K562 (cell line): ENCODE results near the gene ZFAND2A. TPM values are rescaled to one million over a fixed set of nuclear protein-coding genes. Genes with fewer than 3 reads are reported as not detected.

ENCODE experiments used
- BCOR ChIP-seq: fragments of 450-650 bp; IDR thresholded peaks from 2 replicates; pipeline ENCODE4 v1.6.1; 2016
- C11orf30 ChIP-seq: fragments of 450-650 bp; IDR thresholded peaks from 2 replicates; pipeline ENCODE4 v1.6.1; 2016; ENCODE audit warnings: low read depth, mild to moderate bottlenecking
- HDAC2 ChIP-seq: fragments of 450-650 bp; IDR thresholded peaks from 2 replicates; pipeline ENCODE4 v1.6.1; 2016; ENCODE audit warnings: mild to moderate bottlenecking
- HEY1 ChIP-seq: fragments of 250-450 bp; sonication (Bioruptor Pico); IDR thresholded peaks from 2 replicates; pipeline ENCODE4 v1.5.0; 2020; ENCODE audit warnings: mild to moderate bottlenecking, moderate library complexity, borderline replicate concordance
- NFRKB ChIP-seq: fragments of 450-650 bp; IDR thresholded peaks from 2 replicates; pipeline ENCODE4 v1.6.1; 2016; ENCODE audit warnings: low read depth
- PHF8 ChIP-seq: fragments of 200-600 bp; sonication (generic); IDR thresholded peaks from 2 replicates; pipeline ENCODE4 v1.6.1; 2012; ENCODE audit warnings: mixed run types, mild to moderate bottlenecking, inconsistent platforms, low read length, moderate library complexity, borderline replicate concordance
- TAF9B ChIP-seq: fragments of 450-650 bp; IDR thresholded peaks from 2 replicates; pipeline ENCODE4 v1.6.1; 2018; ENCODE audit warnings: mild to moderate bottlenecking; ENCODE audit not compliant: partially characterized antibody
- ZNF316 ChIP-seq: fragments of 450-650 bp; IDR thresholded peaks from 2 replicates; pipeline ENCODE4 v1.6.1; 2016
- polyA plus RNA-seq, 8 experiments: library from polyadenylated mRNA; depleted of rRNA in 4 of 8; stranded (reverse) in 5 of 8; unstranded in 3 of 8; fragments of >200 nt; fragmentation: Nextera tagmentation in 2 of 8; fragmentation: Illumina TruSeq in 1 of 8; extraction: Ambion mirVana in 2 of 8; extraction: Trizol in 1 of 8; gene quantifications; 2 replicates each; pipeline versions ENCODE4 v1.2.1 to v1.2.3, GENCODE V29; 2011 to 2014; ENCODE audit warnings: inconsistent platforms in 1 of 8, missing spikeins in 1 of 8
- total RNA-seq, 7 experiments: library from RNA; depleted of rRNA in 6 of 7; stranded (reverse); fragments of >200 nt in 6 of 7; fragmentation: Illumina TruSeq in 2 of 7; extraction: Trizol in 2 of 7; gene quantifications; 2 replicates each; pipeline versions ENCODE4 v1.2.1 to v1.2.3, GENCODE V29; 2011 to 2021; ENCODE audit warnings: low replicate concordance in 1 of 7
- TF ChIP-seq, protein P1 (sequence below), 2 experiments: fragments of 450-650 bp in 1 of 2; IDR thresholded peaks; 2 replicates each; pipeline ENCODE4 v1.6.1; 2011 to 2017; ENCODE audit warnings: low read depth in 2 of 2, antibody characterized with exemption in 1 of 2, borderline replicate concordance in 1 of 2, low read length in 1 of 2, mild to moderate bottlenecking in 1 of 2, mixed read lengths in 1 of 2; ENCODE audit not compliant: control insufficient read depth in 1 of 2
- TF ChIP-seq, protein P2 (sequence below): sonication (generic); formaldehyde crosslinking; IDR thresholded peaks from 2 replicates; pipeline ENCODE4 v1.8.0; 2022; ENCODE audit warnings: mild to moderate bottlenecking, missing genetic modification reagents
- TF ChIP-seq, protein P3 (sequence below): conservative IDR thresholded peaks from 2 replicates; pipeline ENCODE4 v1.6.1; 2011; ENCODE audit warnings: low read depth, mild to moderate bottlenecking, low read length; ENCODE audit not compliant: control insufficient read depth
- TF ChIP-seq, protein P4 (sequence below): fragments of 250-450 bp; sonication (Bioruptor Pico); IDR thresholded peaks from 2 replicates; pipeline ENCODE4 v1.8.0; 2022; ENCODE audit warnings: moderate library complexity, mild to moderate bottlenecking, inconsistent platforms
- TF ChIP-seq, protein P5 (sequence below): sonication (generic); formaldehyde crosslinking; IDR thresholded peaks from 2 replicates; pipeline ENCODE4 v1.8.1; 2023; ENCODE audit warnings: mild to moderate bottlenecking, missing genetic modification reagents

The ZFAND2A gene
- total and polyA plus RNA-seq, 9 of the 15 experiments (the other 6 are each of a cell fraction or from before 2014, with no cell fraction given): 16.8 to 56.8 (median 26.1) TPM

DNA sequence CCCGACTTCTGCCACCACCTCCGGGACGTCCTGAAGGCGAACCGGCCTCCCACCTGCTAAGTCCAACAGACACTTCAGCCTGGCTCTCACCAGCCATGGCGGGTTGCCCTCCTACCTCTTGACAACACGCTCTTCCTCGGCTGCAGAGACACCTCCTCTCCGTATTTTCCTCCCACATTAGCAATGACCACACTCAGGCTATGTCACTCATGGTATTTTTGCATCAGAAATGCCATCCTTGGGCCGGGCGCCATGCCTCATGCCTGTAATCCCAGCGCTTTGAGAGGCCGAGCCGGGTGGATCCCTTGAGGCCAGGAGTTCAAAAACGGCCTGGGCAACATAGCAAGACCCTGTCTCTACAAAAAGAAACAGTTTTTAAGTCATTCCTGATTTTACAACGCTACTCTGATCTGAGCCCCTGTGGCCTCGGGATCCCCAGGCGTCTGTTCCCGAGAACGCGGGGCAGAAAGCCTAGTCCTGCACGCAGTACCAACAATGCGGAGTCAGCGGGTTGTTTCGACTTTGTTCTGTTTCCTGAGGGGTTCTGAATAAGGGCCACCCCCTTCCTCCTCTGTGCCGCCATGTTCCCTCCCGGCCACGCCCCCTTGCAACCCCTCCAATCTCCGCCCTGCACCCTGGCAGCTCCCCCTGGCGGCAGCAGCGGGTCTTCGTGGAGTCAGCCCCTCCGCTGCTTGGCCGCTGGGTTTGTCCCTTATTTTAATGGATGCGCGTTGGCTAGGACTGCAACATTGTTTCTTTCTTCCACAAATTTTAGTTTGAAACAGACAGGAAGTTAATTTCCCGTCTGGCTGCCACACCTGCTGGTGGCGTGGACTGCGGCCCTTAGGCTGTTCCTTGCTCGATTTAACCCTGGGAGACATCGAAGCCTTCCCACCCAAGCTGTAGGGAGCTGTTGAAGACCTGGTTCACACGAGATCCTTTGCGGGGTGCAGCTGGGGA is 9.7 kb upstream of the ZFAND2A start (continued):
- TF ChIP-seq, protein P1, sequence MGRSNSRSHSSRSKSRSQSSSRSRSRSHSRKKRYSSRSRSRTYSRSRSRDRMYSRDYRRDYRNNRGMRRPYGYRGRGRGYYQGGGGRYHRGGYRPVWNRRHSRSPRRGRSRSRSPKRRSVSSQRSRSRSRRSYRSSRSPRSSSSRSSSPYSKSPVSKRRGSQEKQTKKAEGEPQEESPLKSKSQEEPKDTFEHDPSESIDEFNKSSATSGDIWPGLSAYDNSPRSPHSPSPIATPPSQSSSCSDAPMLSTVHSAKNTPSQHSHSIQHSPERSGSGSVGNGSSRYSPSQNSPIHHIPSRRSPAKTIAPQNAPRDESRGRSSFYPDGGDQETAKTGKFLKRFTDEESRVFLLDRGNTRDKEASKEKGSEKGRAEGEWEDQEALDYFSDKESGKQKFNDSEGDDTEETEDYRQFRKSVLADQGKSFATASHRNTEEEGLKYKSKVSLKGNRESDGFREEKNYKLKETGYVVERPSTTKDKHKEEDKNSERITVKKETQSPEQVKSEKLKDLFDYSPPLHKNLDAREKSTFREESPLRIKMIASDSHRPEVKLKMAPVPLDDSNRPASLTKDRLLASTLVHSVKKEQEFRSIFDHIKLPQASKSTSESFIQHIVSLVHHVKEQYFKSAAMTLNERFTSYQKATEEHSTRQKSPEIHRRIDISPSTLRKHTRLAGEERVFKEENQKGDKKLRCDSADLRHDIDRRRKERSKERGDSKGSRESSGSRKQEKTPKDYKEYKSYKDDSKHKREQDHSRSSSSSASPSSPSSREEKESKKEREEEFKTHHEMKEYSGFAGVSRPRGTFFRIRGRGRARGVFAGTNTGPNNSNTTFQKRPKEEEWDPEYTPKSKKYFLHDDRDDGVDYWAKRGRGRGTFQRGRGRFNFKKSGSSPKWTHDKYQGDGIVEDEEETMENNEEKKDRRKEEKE (IDR thresholded peaks at IDR 0.05; ENCODE audit: borderline replicate concordance in 1 of 2, control insufficient read depth in 1 of 2, low read depth in 2 of 2, low read length in 1 of 2): no peak
- TF ChIP-seq BCOR (0 out of 2 replicates have a peak, but pooled peaks have one; percentile 7), ZNF316 (peak; percentile 77), PHF8 (peak; percentile 94), C11orf30 (peak; percentile 80), TAF9B (peak; percentile 57), HDAC2 (peak; percentile 32; the same call in 1 of the 2 replicates), HEY1 (CRISPR knock-in tag) (no peak), NFRKB (peak; percentile 90)
- TF ChIP-seq, protein P2, sequence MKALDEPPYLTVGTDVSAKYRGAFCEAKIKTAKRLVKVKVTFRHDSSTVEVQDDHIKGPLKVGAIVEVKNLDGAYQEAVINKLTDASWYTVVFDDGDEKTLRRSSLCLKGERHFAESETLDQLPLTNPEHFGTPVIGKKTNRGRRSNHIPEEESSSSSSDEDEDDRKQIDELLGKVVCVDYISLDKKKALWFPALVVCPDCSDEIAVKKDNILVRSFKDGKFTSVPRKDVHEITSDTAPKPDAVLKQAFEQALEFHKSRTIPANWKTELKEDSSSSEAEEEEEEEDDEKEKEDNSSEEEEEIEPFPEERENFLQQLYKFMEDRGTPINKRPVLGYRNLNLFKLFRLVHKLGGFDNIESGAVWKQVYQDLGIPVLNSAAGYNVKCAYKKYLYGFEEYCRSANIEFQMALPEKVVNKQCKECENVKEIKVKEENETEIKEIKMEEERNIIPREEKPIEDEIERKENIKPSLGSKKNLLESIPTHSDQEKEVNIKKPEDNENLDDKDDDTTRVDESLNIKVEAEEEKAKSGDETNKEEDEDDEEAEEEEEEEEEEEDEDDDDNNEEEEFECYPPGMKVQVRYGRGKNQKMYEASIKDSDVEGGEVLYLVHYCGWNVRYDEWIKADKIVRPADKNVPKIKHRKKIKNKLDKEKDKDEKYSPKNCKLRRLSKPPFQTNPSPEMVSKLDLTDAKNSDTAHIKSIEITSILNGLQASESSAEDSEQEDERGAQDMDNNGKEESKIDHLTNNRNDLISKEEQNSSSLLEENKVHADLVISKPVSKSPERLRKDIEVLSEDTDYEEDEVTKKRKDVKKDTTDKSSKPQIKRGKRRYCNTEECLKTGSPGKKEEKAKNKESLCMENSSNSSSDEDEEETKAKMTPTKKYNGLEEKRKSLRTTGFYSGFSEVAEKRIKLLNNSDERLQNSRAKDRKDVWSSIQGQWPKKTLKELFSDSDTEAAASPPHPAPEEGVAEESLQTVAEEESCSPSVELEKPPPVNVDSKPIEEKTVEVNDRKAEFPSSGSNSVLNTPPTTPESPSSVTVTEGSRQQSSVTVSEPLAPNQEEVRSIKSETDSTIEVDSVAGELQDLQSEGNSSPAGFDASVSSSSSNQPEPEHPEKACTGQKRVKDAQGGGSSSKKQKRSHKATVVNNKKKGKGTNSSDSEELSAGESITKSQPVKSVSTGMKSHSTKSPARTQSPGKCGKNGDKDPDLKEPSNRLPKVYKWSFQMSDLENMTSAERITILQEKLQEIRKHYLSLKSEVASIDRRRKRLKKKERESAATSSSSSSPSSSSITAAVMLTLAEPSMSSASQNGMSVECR (CRISPR knock-in tag): peak; percentile 92
- TF ChIP-seq, protein P3, sequence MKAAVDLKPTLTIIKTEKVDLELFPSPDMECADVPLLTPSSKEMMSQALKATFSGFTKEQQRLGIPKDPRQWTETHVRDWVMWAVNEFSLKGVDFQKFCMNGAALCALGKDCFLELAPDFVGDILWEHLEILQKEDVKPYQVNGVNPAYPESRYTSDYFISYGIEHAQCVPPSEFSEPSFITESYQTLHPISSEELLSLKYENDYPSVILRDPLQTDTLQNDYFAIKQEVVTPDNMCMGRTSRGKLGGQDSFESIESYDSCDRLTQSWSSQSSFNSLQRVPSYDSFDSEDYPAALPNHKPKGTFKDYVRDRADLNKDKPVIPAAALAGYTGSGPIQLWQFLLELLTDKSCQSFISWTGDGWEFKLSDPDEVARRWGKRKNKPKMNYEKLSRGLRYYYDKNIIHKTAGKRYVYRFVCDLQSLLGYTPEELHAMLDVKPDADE: 0 out of 2 replicates have a peak, but pooled peaks have one; percentile 22
- TF ChIP-seq, protein P4, sequence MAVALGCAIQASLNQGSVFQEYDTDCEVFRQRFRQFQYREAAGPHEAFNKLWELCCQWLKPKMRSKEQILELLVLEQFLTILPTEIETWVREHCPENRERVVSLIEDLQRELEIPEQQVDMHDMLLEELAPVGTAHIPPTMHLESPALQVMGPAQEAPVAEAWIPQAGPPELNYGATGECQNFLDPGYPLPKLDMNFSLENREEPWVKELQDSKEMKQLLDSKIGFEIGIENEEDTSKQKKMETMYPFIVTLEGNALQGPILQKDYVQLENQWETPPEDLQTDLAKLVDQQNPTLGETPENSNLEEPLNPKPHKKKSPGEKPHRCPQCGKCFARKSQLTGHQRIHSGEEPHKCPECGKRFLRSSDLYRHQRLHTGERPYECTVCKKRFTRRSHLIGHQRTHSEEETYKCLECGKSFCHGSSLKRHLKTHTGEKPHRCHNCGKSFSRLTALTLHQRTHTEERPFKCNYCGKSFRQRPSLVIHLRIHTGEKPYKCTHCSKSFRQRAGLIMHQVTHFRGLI (CRISPR knock-in tag): no peak
- TF ChIP-seq, protein P5, sequence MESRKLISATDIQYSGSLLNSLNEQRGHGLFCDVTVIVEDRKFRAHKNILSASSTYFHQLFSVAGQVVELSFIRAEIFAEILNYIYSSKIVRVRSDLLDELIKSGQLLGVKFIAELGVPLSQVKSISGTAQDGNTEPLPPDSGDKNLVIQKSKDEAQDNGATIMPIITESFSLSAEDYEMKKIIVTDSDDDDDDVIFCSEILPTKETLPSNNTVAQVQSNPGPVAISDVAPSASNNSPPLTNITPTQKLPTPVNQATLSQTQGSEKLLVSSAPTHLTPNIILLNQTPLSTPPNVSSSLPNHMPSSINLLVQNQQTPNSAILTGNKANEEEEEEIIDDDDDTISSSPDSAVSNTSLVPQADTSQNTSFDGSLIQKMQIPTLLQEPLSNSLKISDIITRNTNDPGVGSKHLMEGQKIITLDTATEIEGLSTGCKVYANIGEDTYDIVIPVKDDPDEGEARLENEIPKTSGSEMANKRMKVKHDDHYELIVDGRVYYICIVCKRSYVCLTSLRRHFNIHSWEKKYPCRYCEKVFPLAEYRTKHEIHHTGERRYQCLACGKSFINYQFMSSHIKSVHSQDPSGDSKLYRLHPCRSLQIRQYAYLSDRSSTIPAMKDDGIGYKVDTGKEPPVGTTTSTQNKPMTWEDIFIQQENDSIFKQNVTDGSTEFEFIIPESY: 0 out of 2 replicates have a peak, but pooled peaks have one; percentile 27
